M059J (cell line): ENCODE results near the gene HPCAL1. TPM values are rescaled to one million over a fixed set of nuclear protein-coding genes. Genes with fewer than 3 reads are reported as not detected.
A peak's percentile ranks its signal among the peaks of the same experiment; 100 is the strongest.
"Not testable (repeated sequence)": the region's sequence is repeated elsewhere in the genome, so short reads cannot be mapped to it uniquely, and the experiment has no call there.

Experiments used
- DNase-seq: peaks from one replicate; pipeline ENCODE4 v3.0.0-alpha.2; 2012; ENCODE audit warnings: low read depth
- total RNA-seq: library from RNA; depleted of rRNA; stranded (reverse); fragments of >200 nt; shearing (Covaris generic); gene quantifications from 2 replicates; pipeline ENCODE4 v1.2.3, GENCODE V29; 2014; rRNA removed

The HPCAL1 gene
- total RNA-seq, result 250 and 267 TPM in 2 replicates

- peak; percentile 76 for DNase-seq
Observed at GRCh38 chr2:10302479-10303180, at the start of gene HPCAL1. Gene HPCAL1 (plus strand): TSS chr2:10302904. CDS start chr2:10419758, 116,854 bp downstream.

- no peak for DNase-seq
Observed at GRCh38 chr2:10253596-10254372, 48.9 kb upstream of the HPCAL1 start.

DNA sequence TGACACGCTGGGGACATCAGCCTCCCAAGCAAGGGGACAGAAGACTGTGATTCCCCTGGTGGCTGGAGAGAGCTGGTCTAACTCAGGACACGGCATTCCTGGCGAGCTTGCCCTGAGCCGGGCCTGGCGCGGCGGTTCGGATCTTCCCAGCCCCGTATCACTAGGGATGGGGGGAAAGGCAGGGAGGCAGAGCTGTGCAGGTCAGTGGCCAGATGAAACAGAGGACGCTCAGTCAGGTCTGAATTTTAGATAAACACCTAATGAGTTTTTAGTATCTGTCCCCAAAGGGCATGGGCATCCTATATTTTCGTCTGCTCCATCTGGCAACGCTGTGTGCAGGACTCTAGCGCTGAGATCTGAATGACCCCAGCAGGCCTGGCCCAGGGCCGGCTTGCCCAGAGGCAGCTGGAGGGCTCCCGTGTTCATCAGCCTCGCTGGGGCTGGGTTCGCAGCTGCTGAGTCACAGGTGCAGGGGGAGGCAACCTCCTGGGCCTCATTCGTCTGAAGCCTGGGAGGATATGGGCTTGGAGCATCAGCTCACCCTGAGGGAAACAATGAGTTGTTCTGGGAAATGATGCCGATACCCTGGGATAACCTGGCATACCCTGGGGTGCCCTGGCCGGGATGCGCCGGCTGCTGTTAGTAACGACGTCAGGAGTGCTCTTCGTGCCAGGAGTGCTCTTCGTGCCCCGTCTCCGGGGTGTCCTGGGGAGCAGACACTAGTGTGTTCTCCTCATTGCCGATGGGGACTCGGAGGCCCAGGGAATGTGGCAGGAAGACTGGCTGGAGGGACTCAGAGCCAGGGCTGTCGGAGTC, 48.1 kb upstream of the HPCAL1 start:
- peak; percentile 91 for DNase-seq

GRCh38 chr2:10255189-10256030, 47.3 kb upstream of the HPCAL1 start:
- no peak for DNase-seq

- DNase-seq, result no peak
Observed at GRCh38 chr2:10256031-10256514, 46.6 kb upstream of the HPCAL1 start.

DNA sequence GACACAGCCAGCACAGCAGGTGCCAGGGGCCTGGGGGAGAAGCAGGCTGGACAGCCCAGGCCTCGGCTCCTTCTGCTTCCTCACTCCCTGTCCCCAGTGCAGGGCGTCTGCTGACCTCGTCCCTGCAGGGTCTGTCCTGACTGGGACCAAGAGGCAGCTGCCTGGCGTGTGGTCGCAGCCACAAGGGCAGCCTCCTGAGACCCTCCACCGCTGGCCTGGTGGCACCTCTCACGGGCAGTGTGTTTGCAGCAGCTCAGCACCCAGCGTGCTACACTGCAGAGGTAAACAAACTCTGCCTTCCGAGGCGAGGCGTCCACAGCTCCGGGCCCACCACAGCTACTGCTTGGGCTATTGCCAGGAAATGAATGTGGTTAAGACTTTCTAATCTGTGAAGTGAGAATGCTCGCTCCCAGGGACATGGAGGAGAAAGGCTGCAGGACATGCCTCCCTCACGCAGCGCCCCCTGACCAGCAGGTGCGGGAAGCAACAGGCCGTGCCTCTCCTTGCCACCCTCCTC, 46.1 kb upstream of the HPCAL1 start:
- DNase-seq, result no peak

DNA sequence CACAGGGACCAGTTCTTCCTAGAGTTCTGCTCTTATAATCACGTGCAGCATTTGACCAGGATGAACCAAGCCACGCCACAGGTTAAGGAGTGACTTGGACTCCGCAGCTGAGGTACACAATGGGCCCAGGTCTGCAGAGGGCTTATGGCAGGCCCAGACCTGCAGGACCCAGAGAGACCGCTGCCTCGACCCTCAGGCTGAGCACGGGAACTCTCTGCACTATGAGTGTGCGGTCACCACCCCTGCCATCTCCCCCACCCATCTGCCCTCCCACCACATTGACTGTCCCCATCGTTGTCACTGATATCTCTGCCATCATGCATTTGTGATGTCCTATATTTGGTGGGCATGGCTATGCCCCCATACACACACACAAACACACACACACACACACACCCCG, 45.7 kb upstream of the HPCAL1 start:
- DNase-seq, result no peak

DNA sequence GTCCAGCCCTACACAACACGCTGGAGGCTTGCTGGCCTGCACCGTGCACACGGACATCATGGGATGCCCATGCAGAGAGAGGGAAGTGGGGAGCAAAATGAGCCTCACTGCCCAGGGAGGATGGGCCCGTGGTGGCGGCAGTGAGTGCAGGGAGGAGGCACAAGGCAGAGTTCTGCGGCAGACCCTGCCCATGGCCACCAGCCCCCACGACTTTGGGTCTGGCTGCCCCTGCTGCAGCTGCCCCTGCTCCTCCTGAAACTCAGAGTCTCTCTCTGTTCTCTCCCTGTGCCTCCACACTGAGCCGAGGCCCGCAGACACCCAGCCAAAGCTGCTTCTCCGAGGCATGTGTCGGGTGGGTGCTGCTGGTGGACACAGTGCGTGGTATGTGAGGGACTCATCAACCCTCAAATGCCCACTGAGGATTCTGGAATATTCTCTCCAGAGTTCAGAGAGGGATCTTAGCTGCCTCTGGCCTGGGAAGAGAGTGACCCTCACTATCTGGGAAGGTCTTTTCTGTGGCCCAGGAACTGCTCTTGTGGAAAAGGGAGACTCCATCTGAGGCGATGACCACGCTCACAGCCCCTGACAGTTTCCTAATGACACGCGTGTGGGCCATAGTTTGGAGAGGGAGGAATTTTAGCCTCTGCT, 45.1 kb upstream of the HPCAL1 start:
- no peak for DNase-seq

GRCh38 chr2:10258326-10258725, 44.4 kb upstream of the HPCAL1 start:
- no peak for DNase-seq

DNA sequence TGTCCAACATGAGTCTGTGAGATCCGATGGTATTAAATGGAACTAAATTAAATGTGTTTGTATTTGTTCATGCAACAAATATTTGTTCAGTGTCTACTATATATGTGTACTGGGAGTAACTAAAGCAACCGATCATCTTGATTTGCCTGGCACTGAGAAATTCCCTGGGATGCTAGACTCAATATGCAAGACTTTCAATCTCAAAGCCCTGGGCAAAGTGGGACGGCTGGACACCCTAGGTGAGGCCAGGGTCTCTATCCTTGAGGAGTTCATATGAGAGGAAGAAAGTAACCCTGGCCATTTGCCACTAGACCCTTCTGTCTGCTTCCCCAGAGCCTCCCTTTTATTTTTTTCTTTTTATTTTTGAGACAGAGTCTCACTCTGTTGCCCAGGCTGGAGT, 44.0 kb upstream of the HPCAL1 start:
- DNase-seq, result no peak

DNA sequence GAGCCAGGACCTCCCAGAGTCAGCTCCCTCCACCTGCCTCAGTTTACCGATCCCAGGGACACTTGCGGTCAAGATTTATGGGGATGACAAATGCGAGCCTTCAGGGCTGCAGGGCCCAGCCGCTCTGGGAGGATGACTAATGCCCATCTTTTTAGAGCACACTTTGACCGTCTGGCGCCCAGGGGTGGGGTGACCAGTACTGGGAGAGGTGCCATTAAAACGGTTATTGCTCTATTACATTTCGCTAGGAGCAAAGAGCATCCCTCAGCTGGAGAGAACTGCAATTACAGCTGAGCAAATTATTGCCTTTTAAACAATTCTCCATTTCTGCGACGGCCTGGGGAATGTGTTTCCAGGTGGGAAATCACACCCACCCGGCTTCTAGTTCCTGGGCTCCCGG, 42.6 kb upstream of the HPCAL1 start:
- DNase-seq, result peak; percentile 89

- not testable (repeated sequence) for DNase-seq
Observed at GRCh38 chr2:10263526-10263925, 39.2 kb upstream of the HPCAL1 start.

GRCh38 chr2:10264506-10265328, 38.0 kb upstream of the HPCAL1 start:
- DNase-seq, result no peak

GRCh38 chr2:10265329-10266132, 37.2 kb upstream of the HPCAL1 start:
- DNase-seq, result peak; percentile 36

DNA sequence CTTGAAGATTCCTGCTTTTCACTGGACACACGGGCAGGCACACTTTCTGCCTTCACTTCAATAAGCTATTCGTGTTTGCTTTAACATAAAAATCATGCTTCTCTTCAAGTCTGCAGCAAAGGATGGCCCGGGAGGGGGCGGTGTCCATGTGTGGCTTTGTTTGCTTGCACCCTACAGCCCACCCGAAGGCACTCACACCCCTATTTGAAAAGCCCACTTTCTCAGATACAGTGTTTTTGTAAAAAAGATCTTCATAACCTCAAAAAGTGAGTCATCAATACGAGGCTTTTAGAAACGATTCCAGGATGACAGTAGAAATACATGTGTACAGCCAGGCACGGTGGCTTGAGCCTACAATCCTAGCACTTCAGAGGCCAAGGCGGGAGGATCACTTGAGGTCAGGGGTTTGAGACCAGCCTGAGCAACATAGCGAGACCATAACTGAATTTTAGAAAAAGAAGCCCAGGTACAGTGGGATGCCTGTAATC, 36.5 kb upstream of the HPCAL1 start:
- DNase-seq, result peak; percentile 58

GRCh38 chr2:10267036-10267435, 35.7 kb upstream of the HPCAL1 start:
- no peak for DNase-seq

GRCh38 chr2:10267551-10268465, 34.9 kb upstream of the HPCAL1 start:
- DNase-seq, result no peak
